ENCODE data around the gene SYTL3. TPM values are rescaled to one million over a fixed set of nuclear protein-coding genes. Genes with fewer than 3 reads are reported as not detected.

The SYTL3 gene
- 0.70 and 1.4 TPM in 2 replicates for total RNA-seq

GRCh38 chr6:158649289-158650143 is at the start of gene SYTL3:
Gene SYTL3, plus strand, starts transcription at chr6:158650054. Its CDS starts 13,215 bp downstream, at chr6:158663269.

GRCh38 chr6:158644231-158645063 is 5.4 kb upstream of the SYTL3 start, which contains the start of gene DYNLT1:
Gene DYNLT1, minus strand, starts transcription at chr6:158644743. Its CDS starts 35 bp downstream, at chr6:158644708.

Other genes with a start within 250 kb of the SYTL3 start
- gene TMEM181, start 90.0 kb upstream of the SYTL3 start, total RNA-seq: 18.8 and 24.3 TPM in 2 replicates
- gene DYNLT1, start 5.3 kb upstream of the SYTL3 start, total RNA-seq: 107 and 119 TPM in 2 replicates
- gene EZR, start 169.3 kb downstream of the SYTL3 start, total RNA-seq: 127 and 133 TPM in 2 replicates

All from hair follicular keratinocyte (primary cell).